GM18861 (cell line): ENCODE data around the gene SMC1B.
"Not testable (repeated sequence)": the region's sequence is repeated elsewhere in the genome, so short reads cannot be mapped to it uniquely, and the experiment has no call there.

Source experiments
- ATAC-seq: cut with Tn5 transposase; IDR thresholded peaks from one replicate; pipeline ENCODE4 v1.9.1; 2021; ENCODE audit not compliant: unreplicated experiment

The SMC1B gene

GRCh38 chr22:45413368-45414211 is at the start of gene SMC1B, which contains the start of gene RIBC2:
Gene SMC1B, minus strand, starts transcription at chr22:45413599. Its CDS starts 32 bp downstream, at chr22:45413567.
Gene RIBC2, plus strand, starts transcription at chr22:45413693. Its CDS starts 194 bp downstream, at chr22:45413887.
- ATAC-seq = no peak

GRCh38 chr22:45462034-45462655 is 48.7 kb upstream of the SMC1B start:
- no peak for ATAC-seq

- no peak for ATAC-seq
These were observed 47.1 kb upstream of the SMC1B start for GRCh38 chr22:45460288-45461109.

GRCh38 chr22:45459235-45459634 is 45.8 kb upstream of the SMC1B start:
- ATAC-seq = no peak

- no peak for ATAC-seq
These were observed 45.1 kb upstream of the SMC1B start for GRCh38 chr22:45458532-45458931.

GRCh38 chr22:45456811-45457210 is 43.4 kb upstream of the SMC1B start:
- ATAC-seq = no peak

GRCh38 chr22:45455621-45456020 is 42.2 kb upstream of the SMC1B start:
- ATAC-seq = no peak

GRCh38 chr22:45455212-45455611 is 41.8 kb upstream of the SMC1B start:
- no peak for ATAC-seq

- ATAC-seq = no peak
These were observed 40.9 kb upstream of the SMC1B start for GRCh38 chr22:45454275-45454674.

GRCh38 chr22:45453764-45454163 is 40.4 kb upstream of the SMC1B start:
- ATAC-seq = no peak

- no peak for ATAC-seq
These were observed 39.4 kb upstream of the SMC1B start for GRCh38 chr22:45452565-45453379.

- no peak for ATAC-seq
These were observed 38.6 kb upstream of the SMC1B start for GRCh38 chr22:45451972-45452371.

GRCh38 chr22:45450921-45451651 is 37.7 kb upstream of the SMC1B start:
- ATAC-seq = no peak

- ATAC-seq = no peak
These were observed 36.8 kb upstream of the SMC1B start for GRCh38 chr22:45450101-45450785.

GRCh38 chr22:45449442-45449841 is 36.0 kb upstream of the SMC1B start:
- ATAC-seq = not testable (repeated sequence)

GRCh38 chr22:45448431-45448830 is 35.0 kb upstream of the SMC1B start:
- ATAC-seq = no peak

- ATAC-seq = not testable (repeated sequence)
These were observed 34.2 kb upstream of the SMC1B start for GRCh38 chr22:45447596-45447995.

GRCh38 chr22:45446216-45446615 is 32.8 kb upstream of the SMC1B start:
- ATAC-seq = no peak

- no peak for ATAC-seq
These were observed 31.8 kb upstream of the SMC1B start for GRCh38 chr22:45445031-45445710.
